ENCODE measurements around the gene MGAT5.

- TF ChIP-seq POLR2A (IDR thresholded peaks at IDR 0.05; ENCODE audit: borderline replicate concordance, extremely low read depth, insufficient read depth, insufficient read length) (no peak), POLR2AphosphoS5 (IDR thresholded peaks at IDR 0.05; ENCODE audit: low read depth, low read length) (no peak), CTCF (IDR thresholded peaks at IDR 0.05 in 2 of 3, conservative IDR thresholded peaks at IDR 0.05 in 1 of 3; ENCODE audit: borderline replicate concordance in 1 of 3, insufficient read depth in 1 of 3, low read depth in 2 of 3, low read length in 2 of 3) (no peak), RAD21 (IDR thresholded peaks at IDR 0.05; ENCODE audit: low read depth) (no peak)
Observed at GRCh38 chr2:134457353-134457752, 203.5 kb downstream of the MGAT5 start.

All from HCT116 (cell line).